ENCODE measurements around the gene CACNB4.
A peak's percentile ranks its signal among the peaks of the same experiment; 100 is the strongest.

The CACNB4 gene

DNA sequence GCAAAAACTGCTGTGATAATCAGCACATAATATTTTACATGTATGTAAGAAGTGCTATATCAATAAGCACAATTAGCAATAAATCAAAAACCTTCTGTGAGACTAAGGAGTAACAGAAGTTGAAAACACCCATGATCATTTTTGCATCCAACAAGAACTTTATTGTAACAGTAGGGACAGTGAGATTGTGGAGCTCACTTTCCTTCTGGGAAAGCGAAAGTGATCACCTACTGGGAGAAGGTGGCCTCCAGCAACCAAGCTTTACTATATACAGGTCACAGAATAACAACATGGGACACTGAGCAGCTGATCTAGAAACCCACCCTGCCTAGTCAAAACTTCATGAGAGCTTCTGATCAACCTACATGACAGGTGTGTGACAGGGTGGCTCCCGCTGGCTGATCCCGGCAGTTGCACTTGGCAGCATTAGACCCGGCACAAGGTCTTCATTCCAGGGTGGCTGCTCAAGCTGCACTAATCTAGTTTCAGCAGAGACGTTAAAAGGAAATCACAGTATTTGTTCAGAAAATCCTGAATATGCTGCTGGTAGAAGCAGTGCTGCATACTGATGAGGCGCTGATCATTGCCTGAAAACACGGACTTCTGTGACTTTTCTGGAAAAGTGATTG is 207.2 kb downstream of the CACNB4 start:
- no peak for DNase-seq (ENCODE audit: insufficient read length, low spot score)
- TF ChIP-seq, protein P1, sequence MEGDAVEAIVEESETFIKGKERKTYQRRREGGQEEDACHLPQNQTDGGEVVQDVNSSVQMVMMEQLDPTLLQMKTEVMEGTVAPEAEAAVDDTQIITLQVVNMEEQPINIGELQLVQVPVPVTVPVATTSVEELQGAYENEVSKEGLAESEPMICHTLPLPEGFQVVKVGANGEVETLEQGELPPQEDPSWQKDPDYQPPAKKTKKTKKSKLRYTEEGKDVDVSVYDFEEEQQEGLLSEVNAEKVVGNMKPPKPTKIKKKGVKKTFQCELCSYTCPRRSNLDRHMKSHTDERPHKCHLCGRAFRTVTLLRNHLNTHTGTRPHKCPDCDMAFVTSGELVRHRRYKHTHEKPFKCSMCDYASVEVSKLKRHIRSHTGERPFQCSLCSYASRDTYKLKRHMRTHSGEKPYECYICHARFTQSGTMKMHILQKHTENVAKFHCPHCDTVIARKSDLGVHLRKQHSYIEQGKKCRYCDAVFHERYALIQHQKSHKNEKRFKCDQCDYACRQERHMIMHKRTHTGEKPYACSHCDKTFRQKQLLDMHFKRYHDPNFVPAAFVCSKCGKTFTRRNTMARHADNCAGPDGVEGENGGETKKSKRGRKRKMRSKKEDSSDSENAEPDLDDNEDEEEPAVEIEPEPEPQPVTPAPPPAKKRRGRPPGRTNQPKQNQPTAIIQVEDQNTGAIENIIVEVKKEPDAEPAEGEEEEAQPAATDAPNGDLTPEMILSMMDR (IDR thresholded peaks at IDR 0.05; ENCODE audit: insufficient read depth, missing control alignments): peak; percentile 4
- peak; percentile 11 for FAIRE-seq

DNA sequence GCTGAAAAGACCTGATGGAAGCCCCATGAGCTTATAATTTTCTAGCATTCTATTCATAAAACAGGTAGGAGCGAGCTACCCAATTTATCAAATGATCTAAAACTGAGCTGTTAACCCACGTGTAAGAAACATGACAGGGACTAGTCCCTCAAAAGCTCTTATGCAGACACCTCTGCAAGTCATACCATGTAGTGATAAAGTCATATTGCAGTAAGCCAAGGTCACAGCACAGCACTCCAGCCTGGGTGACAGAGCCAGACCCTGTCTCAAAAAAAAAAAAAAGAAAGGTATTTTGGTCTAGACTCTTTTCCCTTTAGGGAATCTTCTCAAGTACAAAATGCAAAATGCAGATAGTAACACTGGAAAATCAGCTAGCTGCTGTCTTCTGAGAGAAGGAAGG is 211.7 kb downstream of the CACNB4 start:
- DNase-seq (ENCODE audit: insufficient read length, low spot score) (no peak), FAIRE-seq (no peak)
- TF ChIP-seq, protein P1 (IDR thresholded peaks at IDR 0.05; ENCODE audit: insufficient read depth, missing control alignments): no peak

DNA sequence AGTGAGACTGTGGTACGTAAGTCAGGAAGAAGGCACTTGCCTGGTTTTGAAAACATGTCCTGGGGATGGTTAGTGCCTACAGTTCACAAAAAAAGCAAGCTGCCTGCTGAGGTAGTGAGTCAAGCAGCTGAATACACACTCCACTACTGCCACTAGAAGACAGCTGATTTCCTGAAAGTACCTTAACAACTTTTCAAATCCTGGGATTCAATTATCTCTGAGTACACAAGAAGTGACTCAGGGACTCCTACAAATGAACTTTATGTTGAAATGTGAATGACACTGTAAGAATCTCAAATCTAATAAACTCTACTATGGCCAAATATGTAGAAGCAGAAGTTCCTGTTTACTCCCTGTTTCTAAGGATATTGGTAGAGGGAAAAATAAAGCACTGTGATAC is 212.6 kb downstream of the CACNB4 start:
- TF ChIP-seq, protein P1 (IDR thresholded peaks at IDR 0.05; ENCODE audit: insufficient read depth, missing control alignments): no peak
- FAIRE-seq: no peak
- DNase-seq (ENCODE audit: insufficient read length, low spot score): no peak

DNA sequence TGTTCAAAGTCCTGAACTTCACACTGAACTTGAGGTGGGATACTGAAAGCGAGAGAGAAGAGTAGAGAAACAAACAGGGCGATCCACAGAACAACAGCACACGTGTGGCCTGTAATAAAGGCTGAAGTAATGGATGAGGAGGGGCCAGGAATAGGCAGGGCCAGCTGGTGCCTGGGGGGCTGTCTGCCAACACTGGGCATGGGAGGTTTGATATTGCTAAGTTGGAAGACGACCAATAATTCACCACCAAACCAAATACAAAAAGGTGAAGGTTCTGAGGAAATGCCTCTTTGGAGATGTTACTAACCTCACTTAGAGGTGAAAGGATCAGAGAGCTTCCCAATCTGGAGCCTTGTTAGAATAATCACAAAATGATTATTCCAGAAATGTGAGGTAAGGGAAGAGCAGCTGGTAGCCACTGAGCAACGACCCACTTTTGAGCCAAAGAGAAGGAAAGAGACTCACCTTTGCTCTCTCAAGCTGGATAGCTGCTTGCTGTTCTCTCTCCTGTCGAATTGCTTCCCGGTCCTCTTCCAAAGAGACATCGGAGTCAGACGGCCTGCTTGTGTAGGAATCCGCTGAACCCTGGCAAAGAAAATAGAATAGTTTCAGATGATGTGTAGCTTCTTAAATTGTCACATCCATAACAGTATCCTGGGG is 215.9 kb downstream of the CACNB4 start:
- FAIRE-seq: no peak
- TF ChIP-seq, protein P1 (IDR thresholded peaks at IDR 0.05; ENCODE audit: insufficient read depth, missing control alignments): no peak

DNA sequence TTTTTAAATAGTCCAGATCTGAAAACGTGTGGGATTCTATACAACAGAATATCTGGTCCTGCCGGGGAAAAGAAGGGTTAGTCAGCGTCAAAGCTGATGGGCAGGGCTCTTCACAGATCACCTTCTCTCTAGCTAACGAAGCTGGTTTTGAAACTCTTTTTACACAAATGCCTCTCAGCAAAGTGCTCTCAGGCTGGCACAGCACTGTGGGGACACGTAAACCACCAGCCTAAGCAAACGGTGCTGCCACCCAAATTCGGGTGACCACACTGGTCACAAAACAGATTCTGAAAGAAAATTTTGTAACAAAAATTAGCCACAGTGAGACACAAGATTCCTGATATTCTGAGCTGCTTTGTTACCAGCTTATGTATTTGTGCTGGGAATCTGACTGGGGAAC is 217.5 kb downstream of the CACNB4 start:
- TF ChIP-seq, protein P1 (IDR thresholded peaks at IDR 0.05; ENCODE audit: insufficient read depth, missing control alignments): no peak
- no peak for DNase-seq (ENCODE audit: insufficient read length, low spot score)
- no peak for FAIRE-seq

More for the DNA sequence above, 215.9 kb downstream of the CACNB4 start:
- no peak for DNase-seq (ENCODE audit: insufficient read length, low spot score)

DNA sequence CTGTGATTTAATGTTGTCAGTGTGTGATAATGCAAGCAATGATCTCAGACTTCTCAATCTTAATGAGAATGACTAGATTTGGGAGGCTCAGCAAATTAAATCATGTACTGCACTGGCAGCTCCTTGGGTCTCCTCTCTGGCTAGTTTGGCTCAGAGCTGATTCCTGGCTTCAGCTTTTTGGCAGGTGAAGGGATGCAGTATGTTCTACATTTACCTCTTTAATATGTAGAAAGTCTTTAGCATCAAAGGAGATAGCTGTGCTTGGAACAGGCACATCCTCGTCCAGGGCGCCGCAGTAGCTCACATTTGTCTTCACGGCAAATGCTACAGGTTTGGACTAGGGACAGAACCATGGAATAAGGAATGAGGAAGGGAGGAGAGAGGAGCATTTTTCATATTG is 218.3 kb downstream of the CACNB4 start:
- DNase-seq (ENCODE audit: insufficient read length, low spot score) (no peak), FAIRE-seq (no peak)
- TF ChIP-seq, protein P1 (IDR thresholded peaks at IDR 0.05; ENCODE audit: insufficient read depth, missing control alignments): no peak

Data from D721Med (cell line).